Dendritic cell treated with granulocyte-macrophage colony-stimulating factor and Interleukin-4, amounts not matched to agents 40 ng/mL and 50 ng/mL, for 4 days (primary cell): ENCODE data around the gene FAM118A.
"Not testable (repeated sequence)": the region's sequence is repeated elsewhere in the genome, so short reads cannot be mapped to it uniquely, and the experiment has no call there.

ENCODE experiments used
- H3K27ac Mint-ChIP-seq: one replicate; pipeline ENCODE4 v1.8.0; 2022; ENCODE audit warnings: mild to moderate bottlenecking, mixed read lengths
- H3K27me3 Mint-ChIP-seq: one replicate; pipeline ENCODE4 v1.8.0; 2022; ENCODE audit warnings: mild to moderate bottlenecking, mixed read lengths
- H3K36me3 Mint-ChIP-seq: one replicate; pipeline ENCODE4 v1.8.0; 2022; ENCODE audit warnings: low read depth, mixed read lengths
- H3K4me1 Mint-ChIP-seq: one replicate; pipeline ENCODE4 v1.8.0; 2022; ENCODE audit warnings: low read depth, mixed read lengths
- H3K4me3 Mint-ChIP-seq: one replicate; pipeline ENCODE4 v1.8.0; 2022; ENCODE audit warnings: mild to moderate bottlenecking, moderate library complexity, mixed read lengths
- H3K9me3 Mint-ChIP-seq: one replicate; pipeline ENCODE4 v1.8.0; 2022; ENCODE audit warnings: mixed read lengths
- intact Hi-C: fragments of 100-400 bp; cut with micrococcal nuclease; formaldehyde crosslinking; loops from one replicate; pipeline ENCODE4 v1.15.0; 2022

FAM118A gene

GRCh38 chr22:45291061-45291930, 18.4 kb upstream of the FAM118A start:
- H3K9me3 Mint-ChIP-seq, result no peaks in the 10 kb centered on the region
- intact Hi-C loops, result no loop called here
- no peak overlapping the region for H3K4me3 Mint-ChIP-seq
- H3K27ac Mint-ChIP-seq, result no peak overlapping the region
- H3K4me1 Mint-ChIP-seq, result peaks cover 28% of the 10 kb centered on the region
- H3K27me3 Mint-ChIP-seq, result no peaks in the 10 kb centered on the region
- no peaks in the 10 kb centered on the region for H3K36me3 Mint-ChIP-seq

GRCh38 chr22:45291931-45292290, 17.8 kb upstream of the FAM118A start:
- Mint-ChIP-seq H3K4me1 (peaks cover 28% of the 10 kb centered on the region), H3K27me3 (no peaks in the 10 kb centered on the region), H3K36me3 (no peaks in the 10 kb centered on the region), H3K27ac (no peak overlapping the region), H3K9me3 (no peaks in the 10 kb centered on the region), H3K4me3 (no peak overlapping the region)
- intact Hi-C loops, result no loop called here

GRCh38 chr22:45292731-45293442, 16.8 kb upstream of the FAM118A start:
- Mint-ChIP-seq H3K36me3 (no peaks in the 10 kb centered on the region), H3K4me1 (peaks cover 30% of the 10 kb centered on the region), H3K27me3 (no peaks in the 10 kb centered on the region), H3K9me3 (no peaks in the 10 kb centered on the region), H3K27ac (peak overlapping the region; percentile 69), H3K4me3 (no peak overlapping the region)
- intact Hi-C loops, result no loop called here

- H3K4me3 Mint-ChIP-seq, result no peak overlapping the region
- no peaks in the 10 kb centered on the region for H3K36me3 Mint-ChIP-seq
- intact Hi-C loops, result no loop called here
- H3K4me1 Mint-ChIP-seq, result peaks cover 23% of the 10 kb centered on the region
- H3K9me3 Mint-ChIP-seq, result no peaks in the 10 kb centered on the region
- peaks cover 1% of the 10 kb centered on the region for H3K27me3 Mint-ChIP-seq
- peak overlapping the region; percentile 47 for H3K27ac Mint-ChIP-seq
Measured at GRCh38 chr22:45294030-45294429, 15.7 kb upstream of the FAM118A start.

- H3K4me3 Mint-ChIP-seq, H3K36me3 Mint-ChIP-seq, H3K27ac Mint-ChIP-seq, H3K9me3 Mint-ChIP-seq, intact Hi-C loops, H3K27me3 Mint-ChIP-seq: not testable (repeated sequence)
- H3K4me1 Mint-ChIP-seq, result peaks cover 29% of the 10 kb centered on the region
Measured at GRCh38 chr22:45295004-45295403, 14.7 kb upstream of the FAM118A start.

- peaks cover 1% of the 10 kb centered on the region for H3K27me3 Mint-ChIP-seq
- H3K4me3 Mint-ChIP-seq, result no peak overlapping the region
- intact Hi-C loops, result no loop called here
- H3K4me1 Mint-ChIP-seq, result peaks cover 29% of the 10 kb centered on the region
- no peaks in the 10 kb centered on the region for H3K36me3 Mint-ChIP-seq
- H3K9me3 Mint-ChIP-seq, result no peaks in the 10 kb centered on the region
- no peak overlapping the region for H3K27ac Mint-ChIP-seq
Measured at GRCh38 chr22:45295492-45295891, 14.2 kb upstream of the FAM118A start.

- intact Hi-C loops, result no loop called here
- H3K4me1 Mint-ChIP-seq, result peaks cover 31% of the 10 kb centered on the region
- H3K9me3 Mint-ChIP-seq, result no peaks in the 10 kb centered on the region
- H3K4me3 Mint-ChIP-seq, result peak overlapping the region; percentile 2
- no peaks in the 10 kb centered on the region for H3K36me3 Mint-ChIP-seq
- peak overlapping the region; percentile 79 for H3K27ac Mint-ChIP-seq
- H3K27me3 Mint-ChIP-seq, result peaks cover 1% of the 10 kb centered on the region
Measured at GRCh38 chr22:45296628-45297297, 13.0 kb upstream of the FAM118A start.

GRCh38 chr22:45298934-45299505, 10.7 kb upstream of the FAM118A start:
- intact Hi-C loops, result no loop called here
- peaks cover 38% of the 10 kb centered on the region for H3K4me1 Mint-ChIP-seq
- peak overlapping the region; percentile 62 for H3K27ac Mint-ChIP-seq

GRCh38 chr22:45302751-45303150, 7.0 kb upstream of the FAM118A start:
- Mint-ChIP-seq H3K27ac (peak overlapping the region; percentile 71), H3K9me3 (no peaks in the 10 kb centered on the region), H3K36me3 (no peaks in the 10 kb centered on the region), H3K27me3 (peaks cover 1% of the 10 kb centered on the region), H3K4me3 (no peak overlapping the region), H3K4me1 (peaks cover 38% of the 10 kb centered on the region)
- intact Hi-C loops, result no loop called here

More at GRCh38 chr22:45298934-45299505, 10.7 kb upstream of the FAM118A start:
- peaks cover 1% of the 10 kb centered on the region for H3K27me3 Mint-ChIP-seq
- no peak overlapping the region for H3K4me3 Mint-ChIP-seq
- H3K9me3 Mint-ChIP-seq, result no peaks in the 10 kb centered on the region
- H3K36me3 Mint-ChIP-seq, result no peaks in the 10 kb centered on the region

GRCh38 chr22:45303181-45303580, 6.6 kb upstream of the FAM118A start:
- Mint-ChIP-seq H3K4me1 (peaks cover 41% of the 10 kb centered on the region), H3K27me3 (peaks cover 1% of the 10 kb centered on the region), H3K9me3 (no peaks in the 10 kb centered on the region), H3K36me3 (no peaks in the 10 kb centered on the region), H3K27ac (no peak overlapping the region), H3K4me3 (no peak overlapping the region)
- intact Hi-C loops, result no loop called here

GRCh38 chr22:45304971-45305370, 4.8 kb upstream of the FAM118A start:
- intact Hi-C loops, result no loop called here
- peaks cover 49% of the 10 kb centered on the region for H3K4me1 Mint-ChIP-seq
- H3K9me3 Mint-ChIP-seq, result no peaks in the 10 kb centered on the region
- H3K36me3 Mint-ChIP-seq, result no peaks in the 10 kb centered on the region
- no peaks in the 10 kb centered on the region for H3K27me3 Mint-ChIP-seq
- no peak overlapping the region for H3K4me3 Mint-ChIP-seq
- H3K27ac Mint-ChIP-seq, result no peak overlapping the region

- Mint-ChIP-seq H3K4me1 (peaks cover 52% of the 10 kb centered on the region), H3K9me3 (no peaks in the 10 kb centered on the region), H3K4me3 (no peak overlapping the region), H3K27me3 (no peaks in the 10 kb centered on the region), H3K27ac (peak overlapping the region; percentile 35), H3K36me3 (peaks cover 3% of the 10 kb centered on the region)
- intact Hi-C loops, result no loop called here
Measured at GRCh38 chr22:45305456-45306075, 4.2 kb upstream of the FAM118A start.

- Mint-ChIP-seq H3K27me3 (no peaks in the 10 kb centered on the region), H3K36me3 (peaks cover 7% of the 10 kb centered on the region), H3K27ac (peak overlapping the region; percentile 35), H3K4me1 (peaks cover 57% of the 10 kb centered on the region), H3K4me3 (no peak overlapping the region), H3K9me3 (no peaks in the 10 kb centered on the region)
- intact Hi-C loops, result no loop called here
Measured at GRCh38 chr22:45306139-45306538, 3.6 kb upstream of the FAM118A start.
